ENCODE measurements around the gene IL18BP.

IL18BP gene

DNA sequence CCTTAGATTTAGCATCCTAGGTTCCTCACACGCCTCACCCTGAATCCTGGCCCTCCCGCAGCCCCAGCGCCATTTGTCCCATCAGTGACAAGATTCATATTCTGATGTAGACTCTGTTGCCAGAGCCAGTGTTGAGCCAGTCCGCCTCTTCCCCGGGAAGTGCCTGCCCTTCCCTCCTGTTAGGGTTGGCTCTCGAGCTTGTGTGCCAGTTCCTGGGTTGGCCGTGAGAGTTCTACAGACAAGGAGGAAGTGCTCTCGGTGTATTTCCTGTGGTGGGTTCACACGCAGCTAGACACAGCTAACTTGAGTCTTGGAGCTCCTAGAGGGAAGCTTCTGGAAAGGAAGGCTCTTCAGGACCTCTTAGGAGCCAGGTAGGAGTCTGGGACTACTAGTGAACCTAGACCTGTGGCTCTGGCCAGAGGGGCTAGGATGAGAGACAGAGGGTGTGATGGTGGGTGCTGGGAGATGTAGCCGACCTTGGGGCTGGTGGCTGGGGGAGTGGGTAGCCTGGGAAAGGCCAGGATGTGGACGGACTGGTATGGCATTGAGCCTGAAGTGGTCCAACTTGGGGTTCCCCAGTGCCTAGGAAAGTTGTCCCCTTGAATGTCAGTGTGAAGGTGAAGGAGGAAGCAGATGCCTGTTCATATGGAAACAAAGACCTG, at the start of gene IL18BP:
Gene IL18BP (plus strand): TSS at position 261 of the 662 bp plus-strand sequence. CDS start 1,076 bp downstream, outside the sequence.
- DNase-seq (ENCODE audit: low read depth in 2 of 2) = no peak

DNA sequence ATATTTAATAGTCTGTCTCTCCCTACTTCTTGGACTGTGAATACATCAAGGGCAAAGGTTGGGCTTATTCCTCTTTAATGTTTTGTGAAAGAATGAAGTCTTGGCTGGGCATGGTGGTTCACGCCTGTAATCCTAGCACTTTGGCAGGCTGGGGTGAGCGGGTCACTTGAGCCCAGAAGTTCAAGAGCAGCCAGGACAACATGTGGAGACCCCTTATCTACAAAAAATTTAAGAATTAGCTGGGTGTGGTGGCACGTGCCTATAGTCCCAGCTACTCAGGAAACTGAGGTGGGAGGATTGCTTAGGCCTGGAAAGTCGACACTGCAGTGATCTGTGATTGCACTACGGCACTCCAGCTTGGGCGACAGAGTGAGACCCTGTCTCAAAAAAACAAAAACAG, 49.7 kb upstream of the IL18BP start:
- DNase-seq (ENCODE audit: low read depth in 2 of 2) = no peak

DNA sequence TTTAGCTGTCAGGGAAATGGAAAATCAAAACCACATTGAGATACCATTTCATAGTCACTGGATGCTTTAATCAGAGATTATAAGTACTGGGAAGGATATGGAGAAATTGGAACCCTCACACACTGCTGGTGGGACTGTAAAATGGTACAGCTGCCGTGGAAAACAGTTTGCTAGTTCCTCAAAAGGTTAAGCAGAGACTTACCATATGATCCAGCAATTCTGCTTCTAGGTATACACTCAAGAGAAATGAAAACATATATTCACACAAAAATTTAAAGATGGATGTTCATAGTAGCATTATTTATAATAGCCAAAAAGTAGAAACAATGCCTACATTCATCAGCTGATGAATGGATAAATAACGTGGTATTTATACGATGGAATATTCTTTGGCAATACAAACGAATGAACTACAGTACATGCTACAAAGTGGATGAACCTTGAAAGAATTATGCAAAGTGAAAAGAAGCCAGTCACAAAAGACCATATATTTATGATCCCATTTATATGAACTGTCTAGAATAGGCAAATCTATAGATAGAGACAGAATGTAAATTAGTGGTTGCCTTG, 46.9 kb upstream of the IL18BP start:
- no peak for DNase-seq (ENCODE audit: low read depth in 2 of 2)

DNA sequence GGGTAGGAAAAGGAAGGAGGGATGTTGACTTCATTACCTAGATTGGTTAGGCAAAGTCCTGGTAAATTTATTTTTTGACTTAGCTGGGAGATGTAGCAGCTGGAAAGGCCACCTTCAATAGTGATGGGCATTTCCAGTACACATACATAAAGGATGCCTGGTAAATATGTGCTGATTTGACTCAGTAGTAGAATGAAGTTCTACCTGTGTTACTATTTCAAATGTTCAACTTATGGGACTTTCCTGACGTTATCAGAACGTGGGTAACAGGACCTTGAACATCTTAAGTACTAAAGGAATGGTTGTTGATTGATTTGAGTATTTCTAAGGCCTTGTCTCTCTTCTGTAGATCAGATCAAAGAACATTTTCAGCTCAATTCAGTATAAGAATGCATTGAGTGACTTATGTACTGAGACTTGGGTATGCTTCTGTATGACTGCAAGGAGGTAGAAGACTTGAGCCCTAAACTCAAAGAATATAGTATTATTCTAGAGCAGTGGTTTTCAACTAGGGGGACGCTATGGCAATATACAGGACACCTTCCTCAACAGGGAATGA, 42.7 kb upstream of the IL18BP start:
- no peak for DNase-seq (ENCODE audit: low read depth in 2 of 2)

DNA sequence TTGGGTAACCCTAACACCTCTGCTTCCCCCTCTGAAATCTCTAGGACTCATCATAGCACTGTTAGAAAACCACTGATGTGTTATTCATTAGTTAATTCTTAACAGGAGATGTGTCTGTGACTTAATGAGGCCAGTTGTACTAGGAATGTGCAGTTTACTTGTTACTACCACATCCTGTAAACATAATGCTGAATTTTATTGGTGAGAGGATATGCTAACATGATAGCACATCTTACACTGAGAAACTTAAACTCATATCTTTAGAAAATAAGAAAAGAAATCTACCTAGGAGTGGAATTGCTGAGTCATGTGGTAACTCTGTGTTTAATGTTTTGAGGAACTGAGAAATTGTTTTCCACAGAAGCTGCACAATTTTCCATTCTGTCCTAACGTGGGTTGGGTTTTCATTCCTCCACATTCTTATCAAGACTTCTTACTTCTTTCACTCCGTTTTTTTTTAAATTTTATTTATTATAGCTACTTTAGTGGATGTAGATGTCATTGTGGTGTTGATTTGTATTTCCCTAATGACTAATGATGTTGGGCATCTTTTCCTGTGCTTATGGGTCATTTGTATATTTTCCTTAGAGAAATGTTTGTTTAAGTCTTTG, 36.2 kb upstream of the IL18BP start:
- no peak for DNase-seq (ENCODE audit: low read depth in 2 of 2)

DNA sequence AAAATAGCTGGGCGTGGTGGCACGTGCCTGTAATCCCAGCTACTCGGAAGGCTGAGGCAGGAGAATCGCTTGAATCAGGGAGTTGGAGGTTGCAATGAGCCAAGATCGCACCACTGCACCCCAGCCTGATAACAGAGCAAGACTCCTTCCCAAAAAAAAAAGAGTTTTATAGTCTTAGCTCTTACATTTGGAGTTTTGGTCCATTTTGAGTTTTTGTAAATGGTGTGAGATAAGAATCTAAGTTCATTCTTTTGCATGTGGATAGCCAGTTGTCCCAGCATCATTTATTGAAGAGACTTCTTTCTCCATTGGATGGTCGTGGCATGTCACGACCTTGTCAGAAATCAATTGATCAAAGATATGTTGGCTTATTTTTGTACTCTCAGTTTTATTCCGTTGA, 35.2 kb upstream of the IL18BP start:
- no peak for DNase-seq (ENCODE audit: low read depth in 2 of 2)

DNA sequence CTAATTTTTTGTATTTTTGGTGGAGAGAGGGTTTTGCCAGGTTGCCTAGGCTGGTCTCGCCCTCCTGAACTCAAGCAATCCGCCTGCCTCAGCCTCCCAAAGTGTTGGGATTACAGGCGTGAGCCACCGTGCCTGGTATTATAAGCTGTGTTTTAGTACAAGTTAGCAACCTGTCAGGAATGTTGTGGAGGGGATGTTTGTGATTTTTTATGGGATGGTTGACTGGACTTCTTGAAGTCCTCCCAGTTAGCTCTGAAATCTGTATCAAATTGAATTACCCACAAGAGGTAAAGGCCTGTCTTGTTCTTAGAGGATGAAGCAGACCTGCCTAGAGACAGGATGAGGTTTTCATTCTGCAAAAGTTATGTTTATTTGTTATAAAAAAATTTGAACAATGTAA, 34.1 kb upstream of the IL18BP start:
- no peak for DNase-seq (ENCODE audit: low read depth in 2 of 2)

DNA sequence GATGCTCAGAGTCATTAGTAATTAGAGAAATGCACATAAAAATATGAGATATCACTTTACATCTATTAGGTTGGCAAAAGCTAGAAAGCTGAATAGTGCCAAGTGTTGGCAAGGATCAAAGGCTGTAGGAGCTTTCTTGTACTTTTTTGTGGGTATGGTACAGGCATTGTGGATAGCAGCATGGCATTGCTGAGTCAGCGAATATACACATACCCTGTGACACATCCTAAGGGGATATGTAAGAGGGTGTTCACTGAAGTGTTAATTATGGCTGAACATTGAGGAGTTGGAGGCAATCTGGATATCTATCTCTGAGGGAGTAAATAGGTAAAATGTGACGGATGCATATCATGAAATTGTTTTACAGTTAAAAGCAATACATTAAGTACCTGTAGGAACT, 27.0 kb upstream of the IL18BP start:
- no peak for DNase-seq (ENCODE audit: low read depth in 2 of 2)

DNA sequence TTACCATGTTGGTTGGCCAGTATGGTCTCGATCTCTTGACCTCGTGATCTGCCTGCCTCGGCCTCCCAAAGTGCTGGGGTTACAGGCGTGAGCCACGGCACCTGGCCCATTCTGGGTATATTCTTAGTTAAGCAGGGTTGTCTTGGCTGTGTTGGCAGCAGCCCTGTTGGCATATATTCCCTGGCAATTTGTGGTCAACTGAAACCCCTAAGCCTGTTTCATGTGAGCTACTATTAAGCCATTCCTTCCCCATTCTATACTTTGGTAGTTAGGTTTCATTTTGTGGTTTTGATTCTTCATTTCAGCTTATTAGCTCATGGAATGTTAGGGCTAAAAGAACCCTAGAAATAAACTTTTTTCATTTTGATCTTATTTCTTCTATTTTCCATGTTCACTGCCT, 22.2 kb upstream of the IL18BP start:
- DNase-seq (ENCODE audit: low read depth in 2 of 2) = no peak

DNA sequence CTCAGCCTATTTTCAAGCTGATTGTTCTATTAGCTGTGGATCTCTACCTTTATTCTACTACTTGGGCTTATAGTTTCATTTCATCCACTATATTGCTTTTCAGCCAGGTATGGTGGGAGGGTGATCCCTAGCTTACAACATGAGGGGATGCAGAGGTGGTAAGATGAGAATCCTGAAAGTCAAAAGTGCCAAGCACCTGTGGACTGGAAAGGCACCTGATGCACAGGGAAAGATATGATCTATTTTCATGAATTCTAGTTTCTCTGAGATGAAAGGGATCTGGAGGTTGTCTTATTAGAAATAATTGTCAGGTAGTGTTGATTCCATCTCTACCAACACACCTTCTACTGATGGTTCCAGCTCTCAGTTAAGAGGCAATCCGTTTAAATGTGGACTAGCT, 21.6 kb upstream of the IL18BP start:
- no peak for DNase-seq (ENCODE audit: low read depth in 2 of 2)

DNA sequence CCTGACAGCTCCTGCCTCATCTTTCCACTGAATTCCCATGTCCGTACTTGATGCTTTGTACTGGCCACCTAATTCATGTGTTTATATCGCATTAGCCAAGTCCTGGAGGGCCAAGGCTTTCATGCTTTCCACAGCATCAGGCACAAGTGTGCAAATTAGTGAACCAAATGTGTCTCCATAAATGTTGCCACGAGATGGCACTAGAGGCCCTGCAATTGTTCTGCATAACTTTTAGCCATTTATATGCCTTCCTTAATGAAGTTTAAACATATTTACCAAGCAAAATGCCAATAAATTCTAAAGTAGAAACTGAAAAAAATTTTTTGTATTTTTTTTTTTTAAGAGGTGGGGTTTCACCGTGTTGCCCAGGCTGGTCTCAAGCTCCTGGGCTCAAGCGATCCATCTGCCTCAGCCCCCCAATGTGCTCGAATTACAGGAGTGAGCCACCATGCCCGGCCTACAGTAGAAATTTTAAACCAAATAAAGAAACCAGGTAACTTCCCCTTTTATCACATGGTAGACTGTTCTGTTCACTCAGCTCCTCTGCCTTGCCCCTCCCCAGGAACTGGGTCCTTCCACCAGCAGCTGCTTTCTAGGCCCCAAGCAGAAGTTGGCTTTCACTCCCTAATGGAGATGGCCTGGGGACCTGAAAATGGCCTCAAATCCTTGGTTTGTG, 20.8 kb upstream of the IL18BP start:
- DNase-seq (ENCODE audit: low read depth in 2 of 2) = no peak

DNA sequence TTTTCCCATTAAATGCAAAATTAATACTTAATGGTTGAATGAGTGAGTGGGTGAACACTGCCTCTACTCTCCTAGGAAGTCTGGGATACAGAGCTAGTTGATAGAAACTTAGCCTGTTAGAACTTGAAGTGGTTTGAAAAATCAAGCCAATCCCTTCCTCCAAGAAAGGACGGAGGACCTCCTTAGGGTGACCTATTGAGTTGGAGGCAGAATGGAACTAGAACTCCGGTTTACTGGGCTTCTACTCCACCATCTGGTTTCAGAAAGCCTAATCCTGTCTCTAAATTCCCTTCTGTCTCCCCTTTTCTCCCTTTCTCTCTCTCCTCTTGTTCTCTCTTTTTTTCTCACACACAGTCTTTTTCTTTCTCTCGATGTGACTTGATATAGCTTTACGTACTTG, 19.6 kb upstream of the IL18BP start:
- DNase-seq (ENCODE audit: low read depth in 2 of 2) = no peak

DNA sequence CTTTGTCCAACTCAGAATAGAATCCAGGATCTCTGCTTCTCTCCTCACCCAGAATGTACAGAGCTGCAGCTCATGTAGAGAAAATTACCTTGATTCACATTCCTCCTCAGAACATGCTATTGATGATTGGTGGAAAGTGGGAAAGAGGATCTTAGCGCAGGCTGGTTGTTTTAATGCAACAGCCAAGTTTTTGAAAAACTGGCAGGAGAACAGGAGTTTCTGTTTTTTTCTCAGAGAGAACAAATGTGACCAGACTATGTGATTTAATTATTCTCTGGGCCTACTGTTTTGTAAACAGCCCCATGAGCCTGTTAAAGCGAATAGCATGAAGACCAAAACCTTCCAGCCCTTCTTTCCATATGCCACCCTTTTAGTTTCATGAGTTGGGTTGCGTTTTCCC, 19.1 kb upstream of the IL18BP start:
- no peak for DNase-seq (ENCODE audit: low read depth in 2 of 2)

DNA sequence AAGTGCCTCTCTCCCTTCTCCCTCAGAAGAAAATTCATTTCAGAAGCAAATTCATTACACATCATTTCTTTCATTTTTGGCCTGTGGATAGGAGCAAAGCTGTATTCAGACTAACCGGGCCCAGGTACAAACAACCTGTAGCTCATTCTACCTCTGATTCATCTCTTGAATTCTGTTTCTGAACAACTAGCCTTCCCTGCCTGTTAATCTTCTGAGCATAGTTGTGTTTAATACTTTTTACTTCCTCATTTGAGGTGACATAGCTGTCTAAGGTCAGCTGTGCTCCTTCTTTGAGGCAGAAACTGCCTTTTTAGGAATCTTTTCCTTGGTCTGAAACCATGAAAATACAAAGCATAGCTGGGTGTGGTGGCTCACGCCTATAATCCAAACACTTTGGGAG, 12.6 kb upstream of the IL18BP start:
- no peak for DNase-seq (ENCODE audit: low read depth in 2 of 2)

DNA sequence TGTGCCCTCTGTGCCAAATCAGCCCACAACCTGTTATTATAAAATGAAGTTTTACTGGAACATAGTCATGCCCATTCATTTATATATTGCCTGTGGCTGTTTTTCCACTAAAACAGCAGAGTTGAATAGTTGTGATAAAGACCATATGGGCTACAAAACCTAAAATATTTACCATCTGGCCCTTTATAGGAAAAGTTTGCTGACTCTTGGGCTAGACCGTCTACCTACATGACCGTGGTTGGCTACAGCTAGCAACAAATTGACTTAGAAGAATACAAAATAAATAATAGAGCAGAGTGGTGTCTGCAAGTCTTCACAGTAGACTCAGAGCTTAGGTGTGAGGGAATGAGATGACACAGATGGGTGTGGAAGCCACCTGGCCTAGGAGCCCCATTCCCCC, 11.2 kb upstream of the IL18BP start:
- DNase-seq (ENCODE audit: low read depth in 2 of 2) = no peak

DNA sequence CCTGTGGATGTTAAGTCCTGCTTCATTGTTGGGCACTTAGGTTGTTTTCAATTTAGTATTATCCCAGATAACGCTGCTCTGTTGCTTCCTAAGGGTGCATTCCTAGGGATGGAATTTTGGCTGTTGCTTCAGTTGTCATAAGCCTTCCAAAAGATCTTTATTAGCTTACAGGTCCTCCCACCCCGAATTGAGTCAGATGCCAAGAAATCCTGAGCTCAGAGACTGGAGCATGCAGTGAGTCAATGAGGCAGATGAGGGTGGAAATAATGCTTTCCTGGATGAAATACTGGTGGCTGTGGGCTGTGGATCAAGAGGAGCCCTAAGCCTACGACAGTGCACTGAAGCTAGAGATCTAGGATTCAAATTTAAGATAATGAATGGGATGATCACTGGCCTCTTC, 10.7 kb upstream of the IL18BP start:
- no peak for DNase-seq (ENCODE audit: low read depth in 2 of 2)

DNA sequence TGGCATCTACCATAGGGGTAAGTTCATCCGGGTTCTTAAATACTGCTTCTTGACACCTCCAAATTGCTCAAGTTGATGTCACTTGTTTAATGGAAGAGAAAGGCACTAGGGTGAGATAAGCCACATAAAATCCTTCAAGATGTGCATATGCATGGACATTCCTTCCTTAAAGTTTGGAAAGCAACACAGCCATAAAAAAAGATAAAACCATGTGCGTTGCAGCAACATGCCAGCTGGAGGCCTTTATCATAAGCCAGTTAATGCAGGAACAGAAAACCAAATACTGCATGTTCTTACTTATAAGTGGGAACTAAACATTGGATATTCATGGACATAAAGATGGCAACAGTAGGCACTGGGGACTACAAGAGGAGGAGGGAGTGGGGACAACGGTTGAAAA, 8.0 kb upstream of the IL18BP start:
- no peak for DNase-seq (ENCODE audit: low read depth in 2 of 2)

DNA sequence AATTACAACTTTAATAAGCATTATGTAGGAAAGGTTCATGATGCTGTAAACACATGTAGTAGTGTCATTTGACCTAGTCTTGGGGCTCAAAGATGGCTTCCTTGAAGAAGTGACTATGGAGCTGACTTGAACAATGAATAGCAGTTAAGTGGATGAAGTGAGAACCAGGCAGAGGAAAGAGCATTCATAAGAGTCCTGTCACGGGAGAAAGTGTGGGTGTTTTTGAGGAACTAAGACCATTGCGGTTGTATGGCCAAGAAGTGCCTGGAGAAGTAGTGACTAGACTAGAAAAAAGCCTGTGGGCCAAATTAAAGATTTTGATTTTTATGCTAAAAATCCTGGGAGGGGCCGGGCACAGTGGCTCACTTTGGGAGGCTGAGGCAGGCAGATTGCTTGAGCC, 7.2 kb upstream of the IL18BP start:
- no peak for DNase-seq (ENCODE audit: low read depth in 2 of 2)

DNA sequence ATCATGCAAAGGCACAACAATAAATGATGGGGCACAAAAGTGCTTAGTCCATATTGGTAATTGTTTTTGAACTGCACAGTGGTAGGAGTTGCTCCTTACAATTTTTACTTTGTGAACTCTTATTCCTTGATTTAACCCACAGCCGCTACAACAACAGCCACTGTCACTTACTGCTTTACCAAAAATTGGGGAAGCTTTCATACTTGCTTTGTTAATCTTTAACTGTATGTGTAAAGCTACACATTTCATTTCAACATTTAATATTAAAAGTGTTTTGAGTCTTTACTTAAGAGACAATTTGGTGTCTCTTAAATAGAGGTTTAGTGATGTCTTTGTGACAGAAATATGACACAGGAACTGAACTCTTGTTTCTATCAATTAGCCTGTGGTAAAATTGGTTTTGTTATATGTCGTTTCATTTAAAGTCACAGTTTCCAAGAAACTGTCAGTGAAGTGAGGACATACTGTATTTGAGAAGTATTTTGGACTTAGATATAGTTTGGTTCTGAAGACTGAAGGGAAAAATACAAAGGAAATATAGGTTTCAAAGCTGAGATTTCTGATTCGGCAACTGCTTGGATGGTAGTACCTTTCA, 6.5 kb upstream of the IL18BP start:
- DNase-seq (ENCODE audit: low read depth in 2 of 2) = no peak

DNA sequence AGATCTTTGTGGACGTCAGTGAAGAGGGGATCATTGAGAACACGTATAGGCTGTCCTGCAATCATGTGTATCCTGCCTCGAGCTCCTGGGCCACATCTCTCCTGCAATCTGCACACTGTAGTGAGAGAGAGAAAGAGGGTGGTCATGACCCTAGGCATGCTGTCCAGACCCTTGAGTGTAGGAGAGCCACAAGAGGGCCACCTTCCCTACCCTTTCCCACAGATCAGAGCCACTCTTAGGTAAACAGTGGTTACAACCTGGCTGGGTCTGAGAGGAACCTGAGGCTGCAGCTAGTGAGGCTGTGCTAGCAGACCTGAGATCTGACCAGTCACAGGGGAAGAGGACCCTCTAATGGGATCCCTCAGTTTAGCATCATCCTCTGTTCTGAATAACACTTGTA, 3.9 kb upstream of the IL18BP start:
- DNase-seq (ENCODE audit: low read depth in 2 of 2) = no peak

DNA sequence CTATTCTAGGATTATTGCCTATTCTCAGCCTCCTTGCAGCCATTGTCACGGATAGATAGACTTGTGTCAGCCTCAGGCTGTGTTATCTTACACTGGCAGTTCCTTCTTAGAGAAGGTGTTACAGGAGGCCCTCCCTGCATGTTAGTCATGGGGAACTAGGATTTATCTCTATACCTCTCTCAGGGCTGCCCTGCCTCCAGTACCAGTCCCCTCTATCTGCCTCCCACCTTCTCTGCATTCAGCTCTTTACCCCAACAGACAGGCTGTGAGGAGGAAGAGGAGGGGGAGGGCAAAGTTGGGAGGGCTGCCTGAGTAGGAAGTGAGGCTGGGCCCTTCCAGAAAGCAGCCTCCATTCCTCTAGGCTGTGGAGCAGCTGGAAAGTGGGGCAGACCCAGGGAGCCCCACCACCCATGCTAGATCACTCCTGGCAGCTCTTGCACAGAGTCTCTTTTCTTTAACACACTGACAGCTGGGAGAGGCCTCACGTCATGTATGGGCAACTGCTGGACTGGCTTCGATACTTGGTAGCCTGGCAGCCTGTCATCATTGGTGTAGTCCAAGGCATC, 2.9 kb upstream of the IL18BP start:
- DNase-seq (ENCODE audit: low read depth in 2 of 2) = no peak

DNA sequence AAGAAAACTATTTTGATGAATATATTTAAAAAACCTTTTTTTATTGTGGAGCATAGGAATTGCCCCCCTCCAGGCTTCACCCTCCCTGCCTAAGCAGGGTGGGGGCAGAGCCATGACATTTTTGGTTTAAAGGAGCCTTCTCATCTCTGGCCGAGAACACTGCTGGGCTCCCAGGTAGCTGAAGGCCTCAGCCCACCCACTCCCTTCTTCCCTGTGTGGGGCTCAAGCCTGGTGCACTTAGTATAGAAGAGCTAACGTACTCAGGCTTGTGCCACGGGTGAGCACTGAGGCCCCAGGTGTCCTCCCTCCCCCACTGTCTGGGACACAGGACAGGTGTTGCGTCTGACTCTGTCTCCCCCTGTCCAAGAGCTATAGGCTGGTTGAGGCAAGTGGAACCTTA, 2.2 kb upstream of the IL18BP start:
- no peak for DNase-seq (ENCODE audit: low read depth in 2 of 2)
